Fibroblast of lung (primary cell): ENCODE data around the gene PXDN.

Source experiments
- CTCF ChIP-seq, 2 donors: IDR thresholded peaks in 1 of 2; conservative IDR thresholded peaks in 1 of 2; 1 replicate in 1 of 2; 2 replicates in 1 of 2; pipeline ENCODE4 v1.5.1; 2011 to 2012; ENCODE audit warnings: low read length in 2 of 2, control low read depth in 1 of 2, inconsistent platforms in 1 of 2, low read depth in 1 of 2, mild to moderate bottlenecking in 1 of 2
- EZH2 ChIP-seq: IDR thresholded peaks from 2 replicates; pipeline ENCODE4 v1.5.1; 2012; ENCODE audit warnings: low read length, control low read depth, mild to moderate bottlenecking; ENCODE audit errors: missing control alignments

GRCh38 chr2:1632002-1632348, 112.3 kb downstream of the PXDN start:
- TF ChIP-seq CTCF (conservative IDR thresholded peaks at IDR 0.05 in 1 of 2, IDR thresholded peaks at IDR 0.05 in 1 of 2; ENCODE audit: low read depth in 1 of 2, low read length in 2 of 2) (no peak), EZH2 (no peak)
